AG08396 (cell line): ENCODE results near the gene CCSER2.

Experiments
- DNase-seq: peaks from one replicate; pipeline ENCODE4 v3.0.0; 2012; ENCODE audit warnings: low spot score, mixed read lengths

Gene CCSER2

GRCh38 chr10:84548869-84549268 lies 220.5 kb downstream of the CCSER2 start:
- no peak for DNase-seq

DNA sequence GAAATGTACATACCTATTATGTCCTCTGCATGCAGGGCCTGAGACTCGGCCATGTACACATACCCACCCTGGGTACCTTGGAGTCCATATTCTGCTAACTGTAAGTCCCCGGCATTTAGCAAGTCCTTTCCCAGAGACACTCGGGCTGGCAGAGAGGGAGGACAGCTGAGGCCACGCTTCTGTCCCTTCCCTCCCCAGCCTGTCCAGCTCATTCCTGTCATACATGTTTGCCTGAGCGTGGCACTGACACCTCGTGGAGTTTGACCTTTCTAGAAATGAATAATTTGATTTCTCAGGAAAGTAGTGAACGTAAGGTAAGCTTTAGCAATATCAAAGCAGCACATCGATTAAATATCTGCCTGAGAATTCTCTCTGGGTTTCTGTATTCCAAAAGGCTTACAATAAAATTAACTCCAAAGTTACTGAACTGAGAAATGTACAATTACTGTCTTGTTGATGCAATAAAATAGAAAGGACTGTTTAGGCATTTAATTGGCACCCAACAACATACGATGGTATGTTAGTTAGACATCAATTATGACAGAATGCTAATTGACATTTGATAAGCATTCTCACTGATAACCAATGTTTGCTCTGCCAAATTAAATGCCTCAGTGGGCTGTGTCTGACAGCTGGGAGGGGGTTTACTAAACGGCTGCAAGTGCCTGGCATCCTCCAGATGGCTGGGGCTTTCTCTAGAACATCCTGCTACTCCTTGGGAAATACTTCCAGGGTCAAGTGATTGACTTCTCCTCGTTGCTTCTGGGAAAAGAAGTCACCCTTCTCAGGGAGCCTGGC lies 221.2 kb downstream of the CCSER2 start:
- DNase-seq: no peak

- DNase-seq: no peak
Observed at GRCh38 chr10:84550756-84551436, 222.5 kb downstream of the CCSER2 start.

DNA sequence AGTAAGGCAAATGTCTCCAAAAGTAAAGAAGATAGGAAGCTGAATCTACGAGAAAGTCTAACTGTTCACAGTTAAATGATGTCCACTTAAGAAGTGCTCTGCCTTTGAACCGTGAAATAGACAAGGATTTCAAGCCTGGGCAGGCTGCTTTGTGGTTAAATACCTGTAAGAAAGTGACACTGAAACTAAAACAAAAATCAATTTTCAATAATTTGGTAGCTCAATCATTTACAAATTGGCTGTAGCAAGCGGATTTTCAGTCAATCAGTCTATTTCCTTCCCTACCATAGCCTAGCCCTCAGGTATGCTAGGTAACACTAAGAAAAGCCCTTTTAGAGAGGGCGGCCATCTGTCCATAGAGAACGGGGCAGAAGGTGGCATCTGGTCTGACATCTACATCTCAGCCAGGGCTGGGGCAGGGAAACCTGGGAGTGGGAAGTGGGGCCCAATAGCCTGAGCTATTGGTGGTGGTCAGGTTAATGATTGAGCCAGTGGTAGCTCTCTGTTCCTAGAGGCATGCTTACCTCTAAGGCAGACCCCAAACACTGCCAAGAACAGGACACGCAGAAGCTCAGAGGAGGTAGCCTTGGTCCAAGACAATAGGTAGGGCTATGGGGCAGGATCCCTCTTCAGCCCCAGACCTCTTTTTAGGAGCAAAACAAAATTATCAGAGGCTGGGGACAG lies 223.2 kb downstream of the CCSER2 start:
- no peak for DNase-seq

DNA sequence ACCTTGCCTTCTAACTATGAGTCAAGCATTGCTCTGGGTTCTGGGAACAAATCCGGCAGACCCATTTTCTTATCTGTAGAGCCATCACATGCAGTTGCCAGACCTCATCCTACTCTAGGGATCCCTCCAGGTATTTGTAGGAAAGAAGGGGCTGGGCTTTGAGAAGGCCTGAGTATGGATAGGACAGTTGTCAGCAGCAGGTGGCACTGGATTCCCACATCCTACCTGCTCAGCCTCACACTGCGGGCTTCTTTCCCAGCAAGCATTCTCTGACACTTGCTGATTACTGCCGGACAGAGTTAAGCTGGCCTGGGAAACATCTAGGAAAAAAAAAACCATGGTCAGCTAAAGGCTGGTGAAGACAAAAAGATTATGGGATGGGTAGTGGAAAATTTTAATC lies 224.1 kb downstream of the CCSER2 start:
- no peak for DNase-seq

DNA sequence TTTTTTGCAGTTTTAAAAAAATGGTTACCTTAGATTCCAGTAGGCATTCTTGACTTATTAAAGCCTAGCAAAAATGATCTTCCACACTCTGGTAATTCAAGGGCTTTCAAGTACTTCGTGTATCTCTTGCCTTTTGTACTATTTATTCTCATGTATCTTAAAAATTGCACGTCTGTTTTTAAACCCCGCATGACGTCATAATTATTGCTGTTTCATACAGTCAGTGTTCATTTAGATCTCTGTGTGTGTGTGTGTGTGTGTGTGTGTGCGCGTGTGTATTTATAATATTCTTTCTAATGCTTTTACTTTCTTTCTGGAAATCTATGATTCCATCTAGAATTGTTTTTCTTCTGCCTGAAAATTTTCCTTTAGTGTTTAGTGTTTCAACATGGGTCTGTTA lies 234.2 kb downstream of the CCSER2 start:
- no peak for DNase-seq

DNA sequence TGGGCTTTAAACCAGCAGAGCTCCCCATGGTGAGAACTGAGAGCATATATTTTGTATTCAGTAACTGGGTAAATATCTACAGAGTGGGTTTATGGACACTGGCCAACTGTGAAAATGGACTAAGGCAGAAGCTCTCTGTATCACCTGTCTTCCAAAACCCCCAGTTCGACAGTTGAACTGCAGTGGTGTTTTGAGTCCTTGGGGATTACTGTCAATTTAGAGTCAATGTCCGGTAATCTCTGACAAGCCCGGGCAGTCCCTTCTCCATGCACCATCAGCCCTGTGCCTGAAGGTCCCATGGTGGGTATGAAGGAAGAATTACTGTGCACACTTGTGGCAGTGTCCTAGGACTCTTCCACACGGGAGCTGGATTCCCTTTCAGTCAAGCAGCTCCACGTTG lies 235.0 kb downstream of the CCSER2 start:
- no peak for DNase-seq

DNA sequence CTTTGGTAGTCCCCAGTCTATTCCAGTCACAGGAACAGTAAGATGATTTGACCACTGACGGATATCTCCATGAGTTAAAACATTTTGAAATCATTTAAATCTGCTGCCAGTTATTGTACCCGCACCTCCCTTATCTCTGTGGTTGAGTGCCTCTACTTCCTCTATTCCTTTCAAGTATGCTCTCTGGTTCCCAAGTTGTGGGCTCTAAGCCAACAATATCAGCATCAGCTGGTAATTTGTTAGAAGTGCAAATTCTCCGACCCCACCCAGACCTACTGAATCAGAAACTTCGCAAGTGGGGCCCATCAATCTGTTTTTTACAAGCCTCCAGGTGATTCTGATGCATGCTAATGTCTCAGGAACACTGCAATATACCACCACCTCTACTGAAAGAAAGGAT lies 235.5 kb downstream of the CCSER2 start:
- DNase-seq: no peak

DNA sequence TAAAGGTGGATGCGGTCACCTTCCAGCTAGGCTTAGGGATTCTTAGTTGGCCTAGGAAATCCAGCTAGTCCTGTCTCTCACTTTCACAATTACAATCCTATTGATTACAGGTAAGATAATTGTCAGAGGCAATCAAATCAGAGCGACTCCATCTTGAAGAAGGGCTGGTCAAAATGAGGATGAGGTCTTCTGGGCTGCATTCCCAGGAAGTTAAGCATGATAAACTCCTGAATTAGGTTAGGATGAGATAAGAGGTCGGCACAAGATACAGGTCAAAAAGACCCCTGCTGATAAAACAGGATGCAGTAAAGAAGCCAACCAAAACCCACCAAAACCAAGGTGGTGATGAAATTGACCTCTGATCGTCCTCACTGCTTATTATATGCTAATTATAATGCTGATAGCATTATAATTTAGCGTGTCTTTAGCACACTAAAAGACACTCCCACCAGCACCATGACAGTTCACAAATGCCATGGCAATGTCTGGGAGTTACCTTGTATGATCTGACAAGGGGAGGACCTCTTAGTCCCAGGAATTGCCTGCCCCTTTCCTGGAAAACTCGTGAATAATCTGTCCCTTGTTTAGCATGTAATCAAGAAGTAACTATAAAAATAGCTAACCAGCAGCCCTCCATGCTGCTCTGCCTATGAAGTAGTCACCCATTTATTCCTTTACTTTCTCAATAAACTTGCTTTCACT lies 237.6 kb downstream of the CCSER2 start:
- DNase-seq: no peak

DNA sequence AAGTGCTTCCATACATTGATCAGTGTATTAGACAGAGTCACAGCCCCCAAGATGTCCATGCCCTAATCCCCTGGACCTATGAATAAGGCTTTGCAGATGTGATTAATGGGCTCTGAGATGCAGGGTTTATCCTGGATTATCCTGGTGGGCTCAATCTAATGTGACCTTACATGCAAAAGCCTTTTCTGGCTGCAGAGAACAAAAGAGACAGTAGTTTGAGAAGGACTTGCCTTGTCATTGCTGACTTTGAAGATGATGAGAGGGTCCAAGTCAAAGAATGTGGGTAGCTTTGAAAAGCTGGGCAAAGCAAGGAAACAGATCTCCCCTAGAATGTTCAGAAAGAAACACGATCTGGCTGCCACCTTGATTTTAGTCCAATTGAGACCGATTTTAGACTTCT lies 238.7 kb downstream of the CCSER2 start:
- no peak for DNase-seq
